Endothelial cell of umbilical vein (primary cell): ENCODE measurements around the gene SHROOM4. TPM values are rescaled to one million over a fixed set of nuclear protein-coding genes. Genes with fewer than 3 reads are reported as not detected.
A peak's percentile ranks its signal among the peaks of the same experiment; 100 is the strongest.

Experiments
- BruUV-seq: library from RNA; stranded (reverse); fragments of 400-500 nt; replicated peaks from 2 replicates; lab custom pipeline; 2021; lab: Mats Ljungman, UMichigan
- CTCF ChIA-PET: fragments of 300-600, 350-600 bp; sonication (Branson Sonifier 250); formaldehyde crosslinking; loops from one replicate; lab custom pipeline; 2021; ENCODE audit warnings: antibody characterized with exemption, inconsistent platforms; lab: Charles Lee
- POLR2A ChIA-PET: fragments of 300-600, 350-600 bp; sonication (Branson Sonifier 250); formaldehyde crosslinking; loops from one replicate; lab custom pipeline; 2021; ENCODE audit warnings: antibody characterized with exemption, inconsistent platforms; lab: Charles Lee
- DNase-seq: peaks from one replicate; pipeline ENCODE4 v3.0.0-alpha.2; 2011; ENCODE audit warnings: low read depth, low spot score
- FAIRE-seq: peaks from 2 replicates; lab custom pipeline; 2011; peaks lifted over from hg19 to GRCh38; lab: Jason Lieb, UNC
- H2AFZ ChIP-seq: 2 replicates; pipeline ENCODE4 v1.6.0; 2012; ENCODE audit warnings: low read depth, low read length, control low read depth, inconsistent platforms
- H3K27ac ChIP-seq: 2 replicates; pipeline ENCODE4 v1.5.1; 2011; ENCODE audit warnings: low read depth, mild to moderate bottlenecking, control low read depth, low read length, moderate library complexity; ENCODE audit not compliant: insufficient read depth
- H3K27me3 ChIP-seq, 2 experiments: 2 replicates each; pipeline versions ENCODE4 v1.6.0 to v1.6.1; 2011; ENCODE audit warnings: low read length in 2 of 2, mixed read lengths in 1 of 2; ENCODE audit not compliant: control insufficient read depth in 2 of 2, insufficient read depth in 2 of 2
- H3K36me3 ChIP-seq, 2 experiments: 2 replicates in 1 of 2; 3 replicates in 1 of 2; pipeline ENCODE4 v1.5.1; 2011; ENCODE audit warnings: low read length in 2 of 2, mild to moderate bottlenecking in 1 of 2, moderate library complexity in 1 of 2; ENCODE audit not compliant: control insufficient read depth in 2 of 2, insufficient read depth in 2 of 2; ENCODE audit errors: extremely low read depth in 1 of 2
- H3K4me1 ChIP-seq: 3 replicates; pipeline ENCODE4 v1.5.1; 2011; ENCODE audit warnings: mild to moderate bottlenecking, low read length; ENCODE audit not compliant: control insufficient read depth, insufficient read depth; ENCODE audit errors: extremely low read depth
- H3K4me2 ChIP-seq: 2 replicates; pipeline ENCODE4 v1.6.1; 2011; ENCODE audit warnings: low read length, control low read depth, mixed read lengths; ENCODE audit not compliant: insufficient read depth
- H3K4me3 ChIP-seq, 3 experiments: fragments of 200-600 bp in 1 of 3; sonication (generic), shearing (Covaris generic) in 1 of 3; replicated peaks in 1 of 3; 2 replicates each; pipeline ENCODE4 v1.5.1; 2011 to 2016; ENCODE audit warnings: control low read depth in 3 of 3, low read length in 3 of 3, mild to moderate bottlenecking in 2 of 3, inconsistent platforms in 1 of 3, low read depth in 1 of 3, moderate library complexity in 1 of 3; ENCODE audit not compliant: insufficient read depth in 1 of 3
- H3K79me2 ChIP-seq: 2 replicates; pipeline ENCODE4 v1.6.0; 2012; ENCODE audit warnings: low read length, inconsistent platforms; ENCODE audit not compliant: control insufficient read depth, insufficient read depth
- H3K9ac ChIP-seq: replicated peaks from 2 replicates; pipeline ENCODE3; 2011; ENCODE audit warnings: low read length, control low read depth; ENCODE audit not compliant: insufficient read depth; ENCODE audit errors: extremely low read depth
- H3K9me1 ChIP-seq: replicated peaks from 3 replicates; pipeline ENCODE4 v1.6.0; 2011; ENCODE audit warnings: mild to moderate bottlenecking, low read length; ENCODE audit not compliant: control insufficient read depth, insufficient read depth; ENCODE audit errors: extremely low read depth
- H3K9me3 ChIP-seq: replicated peaks from 2 replicates; pipeline ENCODE4 v1.5.1; 2012; ENCODE audit warnings: low read length, inconsistent platforms; ENCODE audit not compliant: control insufficient read depth, insufficient read depth
- H4K20me1 ChIP-seq: replicated peaks from 2 replicates; pipeline ENCODE3; 2011; ENCODE audit warnings: mild to moderate bottlenecking, low read length; ENCODE audit not compliant: control insufficient read depth, insufficient read depth; ENCODE audit errors: extremely low read depth
- EZH2 ChIP-seq: IDR thresholded peaks from 2 replicates; pipeline ENCODE4 v1.6.1; 2012; ENCODE audit warnings: borderline replicate concordance, low read depth, mild to moderate bottlenecking, moderate library complexity, low read length, inconsistent platforms; ENCODE audit not compliant: severe bottlenecking
- FOS ChIP-seq: IDR thresholded peaks from 2 replicates; pipeline ENCODE4 v1.6.1; 2011; ENCODE audit warnings: mild to moderate bottlenecking, low read length, moderate library complexity, borderline replicate concordance; ENCODE audit not compliant: insufficient read depth
- GATA2 ChIP-seq: IDR thresholded peaks from 2 replicates; pipeline ENCODE4 v1.7.0; 2011; ENCODE audit warnings: low read depth, mild to moderate bottlenecking, moderate library complexity, mixed read lengths, low read length; ENCODE audit not compliant: insufficient read length, insufficient read depth
- JUN ChIP-seq: IDR thresholded peaks from 2 replicates; pipeline ENCODE4 v1.6.1; 2011; ENCODE audit warnings: borderline replicate concordance, low read depth; ENCODE audit not compliant: insufficient read length, insufficient read depth
- MYC ChIP-seq: IDR thresholded peaks from one replicate; pipeline ENCODE4 v1.6.1; 2011; ENCODE audit warnings: mild to moderate bottlenecking, low read depth, low read length
- POLR2A ChIP-seq: IDR thresholded peaks from 2 replicates; pipeline ENCODE4 v1.6.1; 2012; ENCODE audit warnings: low read depth, mild to moderate bottlenecking, control low read depth, low read length
- POLR2AphosphoS5 ChIP-seq: IDR thresholded peaks from 2 replicates; pipeline ENCODE4 v1.6.1; 2012; ENCODE audit warnings: low read depth, mild to moderate bottlenecking, control low read depth, low read length, moderate library complexity; ENCODE audit not compliant: insufficient read depth
- dilution Hi-C: fragments of 300-500 bp; cut with MboI; formaldehyde crosslinking; loops from one replicate; pipeline ENCODE4 v1.15.0; 2019; ENCODE audit warnings: low sequenced_read_pairs; ENCODE audit not compliant: extremely low pct_ligation_motif_present
- intact Hi-C: fragments of 100-400 bp; cut with micrococcal nuclease; formaldehyde crosslinking; loops from one replicate; pipeline ENCODE4 v1.10.0; 2022
- polyA plus RNA-seq, 4 experiments: library from polyadenylated mRNA; depleted of rRNA in 3 of 4; stranded (reverse) in 3 of 4; unstranded in 1 of 4; fragments of >200 nt; gene quantifications; 2 replicates each; pipeline versions ENCODE4 v1.2.1 to v1.2.3, GENCODE V29; 2011 to 2012; ENCODE audit warnings: missing spikeins in 1 of 4
- total RNA-seq: library from RNA; stranded (reverse); gene quantifications from 2 replicates; pipeline ENCODE4 v1.2.3, GENCODE V29; 2021
- TF ChIP-seq, protein P1 (sequence below): IDR thresholded peaks from 2 replicates; pipeline ENCODE4 v1.6.1; 2011; ENCODE audit not compliant: insufficient read depth, insufficient read length
- TF ChIP-seq, protein P2 (sequence below), 2 donors: IDR thresholded peaks; 1 replicate in 1 of 2; 2 replicates in 1 of 2; pipeline ENCODE4 v1.5.1; 2011; ENCODE audit warnings: low read length in 2 of 2, mild to moderate bottlenecking in 2 of 2, moderate library complexity in 2 of 2, control low read depth in 1 of 2, inconsistent platforms in 1 of 2, low read depth in 1 of 2; ENCODE audit not compliant: insufficient read depth in 1 of 2; ENCODE audit errors: extremely low read depth in 1 of 2

SHROOM4 gene
- total and polyA plus RNA-seq, 2 donors (not counting 3 experiments of a cell fraction or from before 2014, with no cell fraction given), result 29.7 to 57.5 TPM

DNA sequence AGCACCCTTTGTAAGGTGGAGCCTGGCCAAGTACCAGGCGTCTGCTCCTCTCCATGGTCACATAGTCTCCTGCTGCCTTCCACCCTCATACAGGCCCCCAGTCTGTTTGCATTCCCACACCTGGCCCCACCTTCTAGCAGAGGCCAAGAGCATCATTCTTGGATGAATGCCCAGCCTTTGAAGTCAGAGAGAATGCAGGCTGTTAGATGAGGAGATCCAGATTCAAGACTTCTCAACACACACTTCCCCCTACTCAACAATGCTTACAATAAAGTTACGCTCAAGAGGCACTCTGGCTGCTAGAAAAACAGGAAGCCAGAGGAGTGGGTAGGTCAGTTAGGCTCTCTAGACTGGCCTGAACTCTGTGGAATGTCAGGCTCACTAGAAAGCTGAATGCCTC lies 43.3 kb downstream of the SHROOM4 start:
- Histone ChIP-seq H3K4me1 (peaks cover 38% of the 10 kb centered on the region), H4K20me1 (no peaks in the 10 kb centered on the region), H3K4me2 (peak overlapping the region; percentile 36), H3K4me3 (no peak overlapping the region), H3K27ac (peak overlapping the region; percentile 84), H3K9me1 (no peaks in the 10 kb centered on the region), H3K9ac (no peak overlapping the region), H2AFZ (no peak overlapping the region), H3K36me3 (no peaks in the 10 kb centered on the region), H3K27me3 (no peaks in the 10 kb centered on the region), H3K9me3 (no peaks in the 10 kb centered on the region), H3K79me2 (peaks cover 9% of the 10 kb centered on the region)
- ChIA-PET POLR2A (interaction anchor here (0.6 kb wide), 1 partner anchor 135 kb away, joined by 3 read pairs; no protein-coding TSS in a partner anchor), CTCF (no interaction called here)
- peak; percentile 70 for FAIRE-seq
- DNase-seq, result peak; percentile 52
- no peak for TF ChIP-seq GATA2
- TF ChIP-seq, protein P1, sequence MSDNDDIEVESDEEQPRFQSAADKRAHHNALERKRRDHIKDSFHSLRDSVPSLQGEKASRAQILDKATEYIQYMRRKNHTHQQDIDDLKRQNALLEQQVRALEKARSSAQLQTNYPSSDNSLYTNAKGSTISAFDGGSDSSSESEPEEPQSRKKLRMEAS, result no peak
- TF ChIP-seq FOS, result no peak
- no peak for TF ChIP-seq POLR2A
- TF ChIP-seq POLR2AphosphoS5, result no peak
- no peak for TF ChIP-seq EZH2
- no peak for TF ChIP-seq JUN
- TF ChIP-seq MYC, result no peak
- TF ChIP-seq, protein P2, sequence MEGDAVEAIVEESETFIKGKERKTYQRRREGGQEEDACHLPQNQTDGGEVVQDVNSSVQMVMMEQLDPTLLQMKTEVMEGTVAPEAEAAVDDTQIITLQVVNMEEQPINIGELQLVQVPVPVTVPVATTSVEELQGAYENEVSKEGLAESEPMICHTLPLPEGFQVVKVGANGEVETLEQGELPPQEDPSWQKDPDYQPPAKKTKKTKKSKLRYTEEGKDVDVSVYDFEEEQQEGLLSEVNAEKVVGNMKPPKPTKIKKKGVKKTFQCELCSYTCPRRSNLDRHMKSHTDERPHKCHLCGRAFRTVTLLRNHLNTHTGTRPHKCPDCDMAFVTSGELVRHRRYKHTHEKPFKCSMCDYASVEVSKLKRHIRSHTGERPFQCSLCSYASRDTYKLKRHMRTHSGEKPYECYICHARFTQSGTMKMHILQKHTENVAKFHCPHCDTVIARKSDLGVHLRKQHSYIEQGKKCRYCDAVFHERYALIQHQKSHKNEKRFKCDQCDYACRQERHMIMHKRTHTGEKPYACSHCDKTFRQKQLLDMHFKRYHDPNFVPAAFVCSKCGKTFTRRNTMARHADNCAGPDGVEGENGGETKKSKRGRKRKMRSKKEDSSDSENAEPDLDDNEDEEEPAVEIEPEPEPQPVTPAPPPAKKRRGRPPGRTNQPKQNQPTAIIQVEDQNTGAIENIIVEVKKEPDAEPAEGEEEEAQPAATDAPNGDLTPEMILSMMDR (IDR thresholded peaks at IDR 0.05; ENCODE audit: extremely low read depth in 1 of 2, insufficient read depth in 1 of 2, low read depth in 1 of 2, low read length in 2 of 2), result no peak
- BruUV-seq, result no TSS peak
- dilution Hi-C loops (no loop called here), intact Hi-C loops (no loop called here)
